ENCODE data around the gene MBD3L1. TPM values are rescaled to one million over a fixed set of nuclear protein-coding genes. Genes with fewer than 3 reads are reported as not detected.

The MBD3L1 gene
- total RNA-seq, 2 experiments from 2014 or later = not detected

DNA sequence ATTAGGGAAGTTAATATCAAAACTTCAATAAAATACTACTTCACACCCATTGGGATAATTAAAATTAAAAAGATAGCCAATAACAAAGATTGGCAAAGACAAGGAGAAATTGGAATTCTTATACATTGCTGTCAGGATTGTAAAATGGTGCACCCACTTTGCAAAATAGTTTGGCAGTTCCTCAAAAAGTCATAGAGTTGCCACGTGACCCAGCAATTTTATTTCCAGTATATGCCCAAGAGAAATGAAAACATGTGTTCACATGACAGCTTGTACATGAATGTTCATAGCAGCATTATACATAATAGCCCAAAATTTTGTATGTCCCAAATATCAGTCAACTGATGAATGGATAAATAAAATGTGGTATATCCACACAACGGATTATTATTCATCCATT, 3.3 kb downstream of the MBD3L1 start:
- Mint-ChIP-seq H3K27ac (no peak overlapping the region), H3K9me3 (peaks cover 9% of the 10 kb centered on the region), H3K4me1 (peaks cover 20% of the 10 kb centered on the region), H3K36me3 (ENCODE audit: low read depth) (no peaks in the 10 kb centered on the region), H3K4me3 (no peak overlapping the region), H3K27me3 (peaks cover 13% of the 10 kb centered on the region)
- DNase-seq = no peak
- ChIA-PET POLR2A (interaction anchor here (1.1 kb wide), 1 partner anchor 9 kb away, joined by 3 read pairs; no protein-coding TSS in a partner anchor), CTCF (no interaction called here)

GRCh38 chr19:8835877-8836276, 3.7 kb downstream of the MBD3L1 start:
- Mint-ChIP-seq H3K4me1 (peaks cover 20% of the 10 kb centered on the region), H3K4me3 (no peak overlapping the region), H3K27me3 (peaks cover 14% of the 10 kb centered on the region), H3K9me3 (peaks cover 9% of the 10 kb centered on the region), H3K27ac (no peak overlapping the region), H3K36me3 (ENCODE audit: low read depth) (no peaks in the 10 kb centered on the region)
- ChIA-PET CTCF (no interaction called here), POLR2A (interaction anchor here (1.1 kb wide), 1 partner anchor 9 kb away, joined by 3 read pairs; no protein-coding TSS in a partner anchor)
- no peak for DNase-seq

- Mint-ChIP-seq H3K27me3 (peaks cover 5% of the 10 kb centered on the region), H3K4me1 (no peaks in the 10 kb centered on the region), H3K27ac (no peak overlapping the region), H3K4me3 (no peak overlapping the region), H3K36me3 (ENCODE audit: low read depth) (no peaks in the 10 kb centered on the region), H3K9me3 (no peaks in the 10 kb centered on the region)
- DNase-seq = no peak
- POLR2A ChIA-PET = no interaction called here
- CTCF ChIA-PET = interaction anchor here (0.7 to 1.1 kb wide), 2 partner anchors 9 to 346 kb away, joined by 5 to 7 read pairs; no protein-coding TSS in a partner anchor
These were observed 8.5 kb downstream of the MBD3L1 start for GRCh38 chr19:8840708-8841107.

DNA sequence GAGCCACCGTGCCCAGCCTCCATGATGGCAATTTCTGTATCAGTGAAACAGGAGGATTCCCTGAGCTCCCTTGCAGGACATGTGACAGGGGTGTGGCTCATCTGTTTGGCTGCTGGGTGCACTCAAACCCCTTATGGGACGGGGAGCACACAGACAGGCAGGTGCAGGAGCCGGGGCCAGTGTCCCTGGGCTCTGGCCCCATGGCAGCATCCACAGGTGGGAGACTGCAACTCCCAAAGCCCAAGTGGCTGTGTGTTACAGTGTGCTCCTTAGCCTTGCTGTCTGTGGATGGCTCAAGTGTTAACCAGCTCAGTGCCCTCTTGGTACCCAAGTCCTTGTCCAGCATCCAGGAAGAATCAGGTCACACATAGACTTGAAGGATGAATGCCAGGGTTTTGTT, 14.6 kb downstream of the MBD3L1 start:
- Mint-ChIP-seq H3K27me3 (peaks cover 2% of the 10 kb centered on the region), H3K4me3 (no peak overlapping the region), H3K4me1 (no peaks in the 10 kb centered on the region), H3K9me3 (peaks cover 14% of the 10 kb centered on the region), H3K36me3 (ENCODE audit: low read depth) (no peaks in the 10 kb centered on the region), H3K27ac (no peak overlapping the region)
- POLR2A ChIA-PET = no interaction called here
- CTCF ChIA-PET = interaction anchor here (1.5 kb wide), 1 partner anchor 15 kb away, joined by 3 read pairs; the partner anchor contains the start of genes MBD3L1 and ZNF558
- DNase-seq = no peak

GRCh38 chr19:8849232-8849631, 17.1 kb downstream of the MBD3L1 start:
- no peaks in the 10 kb centered on the region for H3K36me3 Mint-ChIP-seq (ENCODE audit: low read depth)
- peaks cover 14% of the 10 kb centered on the region for H3K9me3 Mint-ChIP-seq
- H3K27ac Mint-ChIP-seq = no peak overlapping the region
- H3K4me1 Mint-ChIP-seq = no peaks in the 10 kb centered on the region
- no peak for DNase-seq
- ChIA-PET CTCF (no interaction called here), POLR2A (no interaction called here)
- H3K27me3 Mint-ChIP-seq = no peaks in the 10 kb centered on the region
- no peak overlapping the region for H3K4me3 Mint-ChIP-seq

DNA sequence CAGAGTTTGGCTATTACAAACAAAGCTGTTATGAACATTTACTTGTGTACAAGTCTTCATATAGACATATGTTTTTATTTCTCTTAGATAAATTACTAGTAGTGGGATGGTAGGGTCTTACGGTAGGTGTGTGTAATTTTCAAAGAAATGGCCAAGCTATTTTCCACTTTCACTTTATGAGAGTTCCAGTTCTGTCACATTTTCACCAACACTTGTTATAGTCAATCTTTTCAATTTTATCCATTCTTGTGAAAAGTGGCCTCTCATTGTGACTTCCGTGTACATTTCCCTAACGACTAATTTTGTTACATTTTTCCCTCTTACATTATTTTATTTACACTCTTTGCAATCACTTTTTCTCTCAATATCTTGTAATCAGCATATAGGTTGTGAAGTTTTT, 18.3 kb downstream of the MBD3L1 start:
- POLR2A ChIA-PET = no interaction called here
- CTCF ChIA-PET = no interaction called here
- H3K36me3 Mint-ChIP-seq (ENCODE audit: low read depth) = no peaks in the 10 kb centered on the region
- H3K9me3 Mint-ChIP-seq = peaks cover 14% of the 10 kb centered on the region
- no peak for DNase-seq
- H3K27me3 Mint-ChIP-seq = no peaks in the 10 kb centered on the region
- H3K4me1 Mint-ChIP-seq = no peaks in the 10 kb centered on the region
- no peak overlapping the region for H3K27ac Mint-ChIP-seq
- no peak overlapping the region for H3K4me3 Mint-ChIP-seq

- no peak overlapping the region for H3K27ac Mint-ChIP-seq
These were observed 26.1 kb downstream of the MBD3L1 start for GRCh38 chr19:8858260-8858659.

GRCh38 chr19:8866344-8866743, 34.2 kb downstream of the MBD3L1 start:
- Mint-ChIP-seq H3K27ac (no peak overlapping the region), H3K36me3 (ENCODE audit: low read depth) (no peaks in the 10 kb centered on the region), H3K4me3 (no peak overlapping the region), H3K27me3 (no peaks in the 10 kb centered on the region), H3K4me1 (no peaks in the 10 kb centered on the region), H3K9me3 (no peaks in the 10 kb centered on the region)
- ChIA-PET CTCF (no interaction called here), POLR2A (no interaction called here)
- no peak for DNase-seq

More at GRCh38 chr19:8858260-8858659, 26.1 kb downstream of the MBD3L1 start:
- CTCF ChIA-PET = no interaction called here
- Mint-ChIP-seq H3K36me3 (ENCODE audit: low read depth) (no peaks in the 10 kb centered on the region), H3K9me3 (peaks cover 3% of the 10 kb centered on the region), H3K4me3 (no peak overlapping the region), H3K4me1 (no peaks in the 10 kb centered on the region), H3K27me3 (no peaks in the 10 kb centered on the region)
- POLR2A ChIA-PET = no interaction called here
- DNase-seq = no peak

DNA sequence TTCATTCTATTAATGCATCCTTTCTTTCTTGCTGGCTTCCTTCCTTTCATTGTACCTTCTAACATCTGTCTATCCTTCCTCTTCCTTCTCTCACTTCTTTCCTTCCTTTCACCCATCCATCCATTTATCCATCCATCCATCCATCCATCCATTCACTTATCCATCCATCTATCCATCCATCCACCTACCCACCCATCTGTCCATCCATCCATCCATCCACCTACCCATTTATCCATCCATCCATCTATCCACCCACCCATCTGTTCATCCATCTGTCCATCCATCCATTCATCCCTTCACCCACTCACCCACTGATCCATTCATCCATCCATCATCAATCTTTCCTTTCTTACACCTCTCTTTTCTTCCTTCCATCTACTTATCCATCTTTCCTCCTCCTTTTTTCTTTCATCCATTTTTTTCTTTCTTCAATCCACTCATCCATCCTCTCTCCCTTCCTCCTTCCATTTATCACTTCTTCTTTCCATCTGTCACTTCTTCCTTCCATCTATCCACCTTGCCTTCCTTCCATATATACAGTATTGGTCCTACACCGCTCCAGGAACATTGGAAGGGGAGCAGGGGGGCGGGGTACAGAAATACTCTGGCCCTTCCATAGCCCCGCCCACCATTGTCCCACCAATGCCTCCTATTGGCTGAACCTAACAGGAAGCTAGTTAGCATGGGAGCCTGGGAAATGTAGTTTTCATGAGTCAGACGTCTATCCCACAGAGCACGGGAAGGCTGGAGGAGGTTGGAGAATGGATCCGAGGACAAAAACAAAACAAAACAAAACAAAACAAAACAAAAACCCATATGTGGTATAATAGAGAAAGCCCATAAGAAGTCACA, 45.9 kb downstream of the MBD3L1 start:
- Mint-ChIP-seq H3K9me3 (peaks cover 18% of the 10 kb centered on the region), H3K36me3 (ENCODE audit: low read depth) (no peaks in the 10 kb centered on the region), H3K4me3 (no peak overlapping the region), H3K27me3 (no peaks in the 10 kb centered on the region), H3K27ac (no peak overlapping the region), H3K4me1 (no peaks in the 10 kb centered on the region)
- DNase-seq = no peak
- POLR2A ChIA-PET = no interaction called here
- CTCF ChIA-PET = no interaction called here

DNA sequence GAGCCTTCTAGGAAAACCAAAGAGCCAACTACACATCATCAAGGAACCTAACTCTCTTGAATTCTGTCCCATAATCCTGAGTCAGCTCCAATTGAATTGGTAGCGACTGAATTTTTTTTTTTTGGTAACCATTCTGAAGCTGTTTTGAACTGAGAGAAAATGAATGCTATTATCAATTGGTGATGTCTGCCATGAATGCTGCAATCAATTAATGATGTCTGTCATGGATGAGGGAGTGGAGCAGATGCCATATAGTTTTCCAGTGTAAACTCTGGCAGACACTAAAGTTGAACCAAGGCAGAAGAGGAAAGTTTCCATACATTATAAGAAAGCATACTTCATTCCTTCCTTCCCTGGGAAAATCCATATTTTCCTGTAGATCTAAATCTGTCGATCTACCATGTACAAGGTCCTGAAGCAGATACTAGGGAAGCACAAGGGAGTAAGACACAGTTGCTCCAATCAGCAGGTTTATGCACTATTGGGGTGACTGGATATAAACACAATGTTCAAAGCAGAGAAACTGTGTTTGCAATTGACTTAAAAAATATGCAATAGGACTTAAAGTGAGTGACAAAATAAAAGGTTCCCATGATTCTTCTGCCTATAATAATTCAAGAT, 48.8 kb downstream of the MBD3L1 start:
- H3K27ac Mint-ChIP-seq = no peak overlapping the region
- POLR2A ChIA-PET = no interaction called here
- CTCF ChIA-PET = no interaction called here
- no peaks in the 10 kb centered on the region for H3K4me1 Mint-ChIP-seq
- no peak for DNase-seq
- no peaks in the 10 kb centered on the region for H3K36me3 Mint-ChIP-seq (ENCODE audit: low read depth)
- no peak overlapping the region for H3K4me3 Mint-ChIP-seq
- no peaks in the 10 kb centered on the region for H3K27me3 Mint-ChIP-seq
- H3K9me3 Mint-ChIP-seq = peaks cover 18% of the 10 kb centered on the region

DNA sequence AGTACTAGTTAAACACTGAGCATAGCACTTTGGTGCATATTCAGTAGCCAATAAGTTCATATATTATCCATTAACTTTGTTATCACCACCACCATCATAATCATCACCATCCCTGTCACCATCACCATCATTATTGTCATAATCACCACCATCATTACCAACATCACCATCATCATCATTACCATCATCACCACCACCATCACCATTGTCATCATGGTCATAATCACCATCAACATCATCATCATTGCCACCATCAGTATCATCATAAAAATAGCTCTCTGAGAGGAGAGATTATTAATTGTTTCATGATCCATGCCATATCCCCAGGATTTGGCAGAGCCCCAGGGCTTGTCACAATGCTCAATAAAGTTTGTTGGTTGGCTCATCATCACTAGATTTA, 49.3 kb downstream of the MBD3L1 start:
- Mint-ChIP-seq H3K4me3 (no peak overlapping the region), H3K27me3 (no peaks in the 10 kb centered on the region), H3K36me3 (ENCODE audit: low read depth) (no peaks in the 10 kb centered on the region), H3K27ac (no peak overlapping the region), H3K9me3 (peaks cover 18% of the 10 kb centered on the region), H3K4me1 (no peaks in the 10 kb centered on the region)
- CTCF ChIA-PET = no interaction called here
- POLR2A ChIA-PET = no interaction called here
- no peak for DNase-seq

DNA sequence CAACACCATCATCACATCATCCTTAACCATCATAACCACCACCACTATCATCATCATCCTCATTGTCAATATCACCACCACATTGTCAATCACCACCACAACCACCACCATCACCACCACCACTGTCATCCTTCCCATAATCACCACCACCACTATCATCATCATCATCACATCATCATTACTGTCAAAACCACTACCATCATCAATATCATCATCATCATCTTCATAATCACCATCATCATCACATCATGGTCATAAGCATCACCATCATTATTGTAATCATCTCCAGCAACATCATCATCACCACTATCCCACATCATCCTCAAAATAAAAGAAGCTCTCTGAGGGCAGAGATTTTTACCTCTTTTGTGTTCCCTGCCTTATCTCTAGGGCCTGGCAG, 52.2 kb downstream of the MBD3L1 start:
- POLR2A ChIA-PET = no interaction called here
- Mint-ChIP-seq H3K27ac (no peak overlapping the region), H3K4me3 (no peak overlapping the region)

DNA sequence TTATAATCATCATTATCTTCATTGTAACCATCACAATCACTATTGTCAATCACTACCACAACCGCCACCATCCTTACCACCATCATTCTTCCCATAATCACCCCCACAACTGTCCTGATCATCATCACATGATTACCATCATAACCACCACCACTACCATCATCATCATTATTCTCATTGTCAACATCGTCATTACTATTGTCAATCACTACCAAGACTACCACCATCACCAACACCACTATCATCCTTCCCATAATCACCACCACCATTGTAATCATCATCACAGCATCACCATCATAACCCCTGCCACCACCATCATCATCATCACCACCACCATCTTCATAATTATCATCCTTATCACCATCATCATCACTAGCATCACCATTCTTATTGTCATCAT, 55.2 kb downstream of the MBD3L1 start:
- no peaks in the 10 kb centered on the region for H3K4me1 Mint-ChIP-seq
- H3K4me3 Mint-ChIP-seq = no peak overlapping the region
- POLR2A ChIA-PET = no interaction called here
- no peaks in the 10 kb centered on the region for H3K27me3 Mint-ChIP-seq
- no peaks in the 10 kb centered on the region for H3K36me3 Mint-ChIP-seq (ENCODE audit: low read depth)
- no peaks in the 10 kb centered on the region for H3K9me3 Mint-ChIP-seq
- CTCF ChIA-PET = no interaction called here
- no peak overlapping the region for H3K27ac Mint-ChIP-seq
- no peak for DNase-seq

More for the DNA sequence above, 52.2 kb downstream of the MBD3L1 start:
- DNase-seq = no peak
- Mint-ChIP-seq H3K9me3 (peaks cover 8% of the 10 kb centered on the region), H3K36me3 (ENCODE audit: low read depth) (no peaks in the 10 kb centered on the region), H3K27me3 (no peaks in the 10 kb centered on the region), H3K4me1 (no peaks in the 10 kb centered on the region)
- CTCF ChIA-PET = interaction anchor here (1.1 kb wide), 1 partner anchor 203 kb away, joined by 4 read pairs; no protein-coding TSS in a partner anchor
